H1 (cell line): Measurements from ENCODE around the gene GANC.

Experiments
- POLR2AphosphoS5 ChIP-seq: IDR thresholded peaks from 2 replicates; pipeline ENCODE4 v1.6.1; 2011; ENCODE audit warnings: low read depth, low read length
- TF ChIP-seq, protein P1 (sequence below), 3 experiments: IDR thresholded peaks; 1 replicate in 2 of 3; 2 replicates in 1 of 3; pipeline versions ENCODE4 v1.5.1 to v1.6.1; 2011; ENCODE audit warnings: low read length in 3 of 3, mild to moderate bottlenecking in 3 of 3, inconsistent platforms in 2 of 3, low read depth in 1 of 3, moderate library complexity in 1 of 3; ENCODE audit not compliant: insufficient read depth in 1 of 3; ENCODE audit errors: control extremely low read depth in 1 of 3

DNA sequence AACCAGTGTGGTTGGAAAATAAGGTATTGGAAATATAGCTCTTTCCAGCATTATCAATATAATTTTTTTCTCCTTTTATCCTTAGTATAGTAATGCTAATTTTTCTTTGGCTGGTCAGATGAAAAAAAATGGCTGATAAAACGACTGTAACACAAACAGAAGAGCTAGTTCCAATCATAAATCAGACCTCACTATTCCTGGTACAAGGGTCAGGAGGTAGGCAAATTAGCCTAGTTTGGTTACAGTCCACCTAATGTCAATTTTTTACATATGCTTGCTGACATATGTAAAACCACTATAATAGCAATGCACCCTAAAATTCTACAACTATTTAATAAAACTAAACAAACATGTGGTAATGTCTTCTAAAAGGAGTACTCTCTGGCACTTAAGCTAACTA, 45.0 kb upstream of the GANC start:
- no peak for TF ChIP-seq POLR2AphosphoS5
- TF ChIP-seq, protein P1, sequence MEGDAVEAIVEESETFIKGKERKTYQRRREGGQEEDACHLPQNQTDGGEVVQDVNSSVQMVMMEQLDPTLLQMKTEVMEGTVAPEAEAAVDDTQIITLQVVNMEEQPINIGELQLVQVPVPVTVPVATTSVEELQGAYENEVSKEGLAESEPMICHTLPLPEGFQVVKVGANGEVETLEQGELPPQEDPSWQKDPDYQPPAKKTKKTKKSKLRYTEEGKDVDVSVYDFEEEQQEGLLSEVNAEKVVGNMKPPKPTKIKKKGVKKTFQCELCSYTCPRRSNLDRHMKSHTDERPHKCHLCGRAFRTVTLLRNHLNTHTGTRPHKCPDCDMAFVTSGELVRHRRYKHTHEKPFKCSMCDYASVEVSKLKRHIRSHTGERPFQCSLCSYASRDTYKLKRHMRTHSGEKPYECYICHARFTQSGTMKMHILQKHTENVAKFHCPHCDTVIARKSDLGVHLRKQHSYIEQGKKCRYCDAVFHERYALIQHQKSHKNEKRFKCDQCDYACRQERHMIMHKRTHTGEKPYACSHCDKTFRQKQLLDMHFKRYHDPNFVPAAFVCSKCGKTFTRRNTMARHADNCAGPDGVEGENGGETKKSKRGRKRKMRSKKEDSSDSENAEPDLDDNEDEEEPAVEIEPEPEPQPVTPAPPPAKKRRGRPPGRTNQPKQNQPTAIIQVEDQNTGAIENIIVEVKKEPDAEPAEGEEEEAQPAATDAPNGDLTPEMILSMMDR (IDR thresholded peaks at IDR 0.05; ENCODE audit: control extremely low read depth in 1 of 3, insufficient read depth in 1 of 3, low read depth in 1 of 3, low read length in 3 of 3) = no peak
